ENCODE measurements around the gene GAR1.

GRCh38 chr4:109870061-109870460, 54.5 kb downstream of the GAR1 start:
- TF ChIP-seq, protein P1, sequence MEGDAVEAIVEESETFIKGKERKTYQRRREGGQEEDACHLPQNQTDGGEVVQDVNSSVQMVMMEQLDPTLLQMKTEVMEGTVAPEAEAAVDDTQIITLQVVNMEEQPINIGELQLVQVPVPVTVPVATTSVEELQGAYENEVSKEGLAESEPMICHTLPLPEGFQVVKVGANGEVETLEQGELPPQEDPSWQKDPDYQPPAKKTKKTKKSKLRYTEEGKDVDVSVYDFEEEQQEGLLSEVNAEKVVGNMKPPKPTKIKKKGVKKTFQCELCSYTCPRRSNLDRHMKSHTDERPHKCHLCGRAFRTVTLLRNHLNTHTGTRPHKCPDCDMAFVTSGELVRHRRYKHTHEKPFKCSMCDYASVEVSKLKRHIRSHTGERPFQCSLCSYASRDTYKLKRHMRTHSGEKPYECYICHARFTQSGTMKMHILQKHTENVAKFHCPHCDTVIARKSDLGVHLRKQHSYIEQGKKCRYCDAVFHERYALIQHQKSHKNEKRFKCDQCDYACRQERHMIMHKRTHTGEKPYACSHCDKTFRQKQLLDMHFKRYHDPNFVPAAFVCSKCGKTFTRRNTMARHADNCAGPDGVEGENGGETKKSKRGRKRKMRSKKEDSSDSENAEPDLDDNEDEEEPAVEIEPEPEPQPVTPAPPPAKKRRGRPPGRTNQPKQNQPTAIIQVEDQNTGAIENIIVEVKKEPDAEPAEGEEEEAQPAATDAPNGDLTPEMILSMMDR (conservative IDR thresholded peaks at IDR 0.05 in 1 of 2, IDR thresholded peaks at IDR 0.05 in 1 of 2; ENCODE audit: extremely low read depth in 1 of 2, insufficient read depth in 1 of 2, low read depth in 1 of 2, low read length in 2 of 2) = no peak
- no peak for TF ChIP-seq EZH2 (IDR thresholded peaks at IDR 0.05; ENCODE audit: borderline replicate concordance, low read length)
